Ishikawa (cell line): ENCODE data around the gene SCN4B.
A peak's percentile ranks its signal among the peaks of the same experiment; 100 is the strongest.

ENCODE experiments used
- CEBPB ChIP-seq: IDR thresholded peaks from 2 replicates; pipeline ENCODE4 v1.6.1; 2012
- EP300 ChIP-seq: IDR thresholded peaks from 2 replicates; pipeline ENCODE4 v1.6.1; 2012; ENCODE audit warnings: borderline replicate concordance
- TF ChIP-seq, protein P1 (sequence below): IDR thresholded peaks from 2 replicates; pipeline ENCODE4 v1.6.1; 2012; ENCODE audit warnings: low read depth, mild to moderate bottlenecking
- TF ChIP-seq, protein P2 (sequence below): IDR thresholded peaks from 2 replicates; pipeline ENCODE4 v1.6.1; 2012

DNA sequence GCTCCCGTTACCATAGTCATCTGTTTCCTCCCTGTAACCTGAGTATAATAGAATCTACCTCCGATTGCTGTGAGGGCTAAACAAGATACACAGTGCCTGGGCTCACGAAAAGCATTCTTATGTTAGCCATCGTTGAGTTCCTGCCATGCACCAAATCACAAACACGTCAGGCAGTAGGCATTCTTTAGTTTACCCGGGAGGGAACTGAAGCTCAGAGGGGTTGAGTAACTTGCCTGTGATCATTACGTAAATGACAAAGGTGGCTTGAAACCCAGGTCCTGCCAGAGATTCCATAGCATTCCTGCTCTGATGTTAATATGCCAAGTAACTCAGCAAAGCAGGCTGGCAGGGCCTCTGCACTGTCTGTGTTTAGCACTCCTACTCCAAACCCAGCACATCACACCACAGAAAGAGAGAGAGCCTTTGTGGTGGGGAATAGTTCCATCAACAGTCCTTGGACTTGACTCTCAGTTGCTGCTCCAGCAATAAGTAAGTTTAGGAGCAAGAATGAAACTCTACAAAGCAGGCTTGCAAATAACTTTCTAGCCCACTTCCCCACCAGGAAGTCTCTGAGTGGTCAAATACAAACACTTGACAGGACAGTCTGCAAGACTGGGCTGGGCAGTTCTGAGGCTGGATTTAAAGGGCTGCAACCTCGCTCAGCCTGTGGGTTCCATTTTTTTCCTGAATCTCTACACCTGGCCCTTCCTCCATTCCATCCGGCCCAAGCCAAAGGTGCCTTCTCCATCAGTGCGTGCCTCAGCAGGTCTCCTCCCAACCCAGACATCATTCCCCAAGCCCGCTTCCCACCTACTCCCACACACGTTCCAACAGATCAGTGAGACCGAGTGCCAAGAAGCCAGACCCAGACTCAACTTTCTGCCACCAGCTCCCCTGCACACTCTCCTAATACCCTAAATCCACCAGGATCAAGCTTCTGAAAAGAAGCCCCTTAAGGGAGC, 22.7 kb upstream of the SCN4B start:
- TF ChIP-seq CEBPB (no peak; the same call in 1 of the 2 replicates), EP300 (no peak)
- TF ChIP-seq, protein P1, sequence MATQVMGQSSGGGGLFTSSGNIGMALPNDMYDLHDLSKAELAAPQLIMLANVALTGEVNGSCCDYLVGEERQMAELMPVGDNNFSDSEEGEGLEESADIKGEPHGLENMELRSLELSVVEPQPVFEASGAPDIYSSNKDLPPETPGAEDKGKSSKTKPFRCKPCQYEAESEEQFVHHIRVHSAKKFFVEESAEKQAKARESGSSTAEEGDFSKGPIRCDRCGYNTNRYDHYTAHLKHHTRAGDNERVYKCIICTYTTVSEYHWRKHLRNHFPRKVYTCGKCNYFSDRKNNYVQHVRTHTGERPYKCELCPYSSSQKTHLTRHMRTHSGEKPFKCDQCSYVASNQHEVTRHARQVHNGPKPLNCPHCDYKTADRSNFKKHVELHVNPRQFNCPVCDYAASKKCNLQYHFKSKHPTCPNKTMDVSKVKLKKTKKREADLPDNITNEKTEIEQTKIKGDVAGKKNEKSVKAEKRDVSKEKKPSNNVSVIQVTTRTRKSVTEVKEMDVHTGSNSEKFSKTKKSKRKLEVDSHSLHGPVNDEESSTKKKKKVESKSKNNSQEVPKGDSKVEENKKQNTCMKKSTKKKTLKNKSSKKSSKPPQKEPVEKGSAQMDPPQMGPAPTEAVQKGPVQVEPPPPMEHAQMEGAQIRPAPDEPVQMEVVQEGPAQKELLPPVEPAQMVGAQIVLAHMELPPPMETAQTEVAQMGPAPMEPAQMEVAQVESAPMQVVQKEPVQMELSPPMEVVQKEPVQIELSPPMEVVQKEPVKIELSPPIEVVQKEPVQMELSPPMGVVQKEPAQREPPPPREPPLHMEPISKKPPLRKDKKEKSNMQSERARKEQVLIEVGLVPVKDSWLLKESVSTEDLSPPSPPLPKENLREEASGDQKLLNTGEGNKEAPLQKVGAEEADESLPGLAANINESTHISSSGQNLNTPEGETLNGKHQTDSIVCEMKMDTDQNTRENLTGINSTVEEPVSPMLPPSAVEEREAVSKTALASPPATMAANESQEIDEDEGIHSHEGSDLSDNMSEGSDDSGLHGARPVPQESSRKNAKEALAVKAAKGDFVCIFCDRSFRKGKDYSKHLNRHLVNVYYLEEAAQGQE = no peak
- TF ChIP-seq, protein P2, sequence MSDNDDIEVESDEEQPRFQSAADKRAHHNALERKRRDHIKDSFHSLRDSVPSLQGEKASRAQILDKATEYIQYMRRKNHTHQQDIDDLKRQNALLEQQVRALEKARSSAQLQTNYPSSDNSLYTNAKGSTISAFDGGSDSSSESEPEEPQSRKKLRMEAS = 0 out of 2 replicates have a peak, but pooled peaks have one; percentile 18
